Nucleus accumbens (tissue), 56 donors: Measurements from ENCODE around the gene LONP2.
"Not testable (repeated sequence)": the region's sequence is repeated elsewhere in the genome, so short reads cannot be mapped to it uniquely, and the experiment has no call there.

Source experiments
- DNase-seq, 56 donors: peaks; one replicate each; lab custom pipeline; 2025; lab: John Stamatoyannopoulos, UW

The LONP2 gene

DNA sequence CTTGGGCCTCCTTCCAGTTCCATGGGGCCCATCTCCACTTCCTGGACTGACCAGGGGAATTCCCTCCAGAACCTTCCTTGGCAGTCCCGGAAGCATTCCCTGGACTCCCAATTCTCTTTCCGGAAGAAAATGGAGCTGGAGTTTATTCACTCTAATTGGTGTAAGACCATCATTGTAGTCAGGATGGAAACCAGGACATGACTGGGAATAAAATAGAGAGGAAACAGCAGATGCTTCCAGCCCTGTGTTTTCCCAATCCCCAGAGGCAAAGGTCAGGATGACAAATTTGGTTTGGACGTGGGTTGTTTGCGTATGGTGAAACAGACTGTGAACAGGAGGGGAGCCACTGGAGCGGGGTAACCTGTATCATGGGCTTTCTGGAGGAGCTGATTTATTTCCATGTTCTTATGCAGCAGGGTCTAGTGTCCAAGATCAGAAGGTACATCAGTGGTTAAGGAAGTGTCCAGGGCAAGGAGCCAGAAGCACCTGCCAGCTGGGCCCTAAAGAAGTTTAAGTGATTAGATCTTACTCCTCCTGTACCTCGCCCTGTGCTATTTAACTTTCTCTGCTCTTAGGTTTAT is 8.5 kb upstream of the LONP2 start:
- DNase-seq: no peak

DNA sequence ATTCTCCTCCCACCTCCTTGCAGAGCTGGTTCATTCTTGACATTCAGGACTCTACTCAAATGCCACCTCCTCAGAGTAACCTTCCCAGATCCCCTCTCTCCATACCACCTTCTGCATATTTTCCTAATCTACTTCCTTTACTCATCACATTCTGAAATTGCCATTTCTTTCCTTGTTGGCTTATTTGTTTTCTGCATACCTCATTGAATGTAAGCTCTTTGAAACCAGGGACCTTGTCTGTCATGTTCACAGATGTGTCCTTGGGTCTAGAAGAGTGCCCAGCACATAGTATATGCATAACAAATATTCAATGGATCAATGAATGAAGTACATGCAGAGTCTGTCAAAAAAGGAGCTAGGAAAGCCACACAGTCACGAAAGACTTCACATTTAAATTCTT is 7.8 kb upstream of the LONP2 start:
- DNase-seq: no peak

GRCh38 chr16:48240147-48240546 is 4.0 kb upstream of the LONP2 start:
- DNase-seq: not testable (repeated sequence)

GRCh38 chr16:48244863-48245195 is 729 bp downstream of the LONP2 start:
- no peak for DNase-seq

GRCh38 chr16:48246066-48246465 is 2.0 kb downstream of the LONP2 start:
- DNase-seq: no peak

GRCh38 chr16:48247311-48247710 is 3.2 kb downstream of the LONP2 start, which contains the start of gene ABCC11:
ABCC11 (minus strand) TSS chr16:48247539; CDS start chr16:48231921, 15,618 bp downstream.
- no peak for DNase-seq

DNA sequence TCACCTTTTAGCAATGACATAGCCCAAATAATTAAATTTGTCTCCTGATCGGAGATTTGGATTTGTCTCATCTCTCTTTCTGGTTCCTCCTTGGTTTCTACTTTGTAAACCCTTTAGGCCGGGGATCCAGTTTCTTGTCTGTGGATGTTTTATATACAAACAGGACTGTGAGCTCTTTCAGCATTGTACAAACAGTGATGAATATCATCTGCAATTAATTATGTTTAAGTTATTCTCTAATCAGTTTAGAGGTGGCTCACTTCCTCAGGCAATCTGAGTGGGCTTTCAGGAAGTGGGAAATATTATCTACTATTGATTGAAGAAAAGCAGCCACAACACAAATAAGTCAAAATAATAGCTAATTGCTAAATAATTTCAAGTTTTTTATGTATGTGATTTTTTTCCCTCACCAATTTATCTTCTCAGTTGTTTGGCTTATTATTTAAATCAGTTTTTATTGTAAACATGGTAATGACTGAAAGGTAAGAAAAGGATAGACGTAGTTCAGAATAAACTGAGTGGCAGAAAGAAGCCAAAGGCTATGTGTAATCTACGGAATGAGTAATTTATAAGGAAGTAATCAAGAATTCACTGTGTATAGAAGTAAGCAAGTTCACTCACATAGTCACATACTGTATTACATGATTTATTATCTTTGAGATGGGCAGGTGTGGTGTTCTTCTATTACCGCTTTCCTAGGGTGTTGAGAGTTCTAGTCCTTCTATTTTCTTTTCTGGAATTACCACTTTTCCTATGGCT is 6.6 kb downstream of the LONP2 start:
- DNase-seq: no peak

DNA sequence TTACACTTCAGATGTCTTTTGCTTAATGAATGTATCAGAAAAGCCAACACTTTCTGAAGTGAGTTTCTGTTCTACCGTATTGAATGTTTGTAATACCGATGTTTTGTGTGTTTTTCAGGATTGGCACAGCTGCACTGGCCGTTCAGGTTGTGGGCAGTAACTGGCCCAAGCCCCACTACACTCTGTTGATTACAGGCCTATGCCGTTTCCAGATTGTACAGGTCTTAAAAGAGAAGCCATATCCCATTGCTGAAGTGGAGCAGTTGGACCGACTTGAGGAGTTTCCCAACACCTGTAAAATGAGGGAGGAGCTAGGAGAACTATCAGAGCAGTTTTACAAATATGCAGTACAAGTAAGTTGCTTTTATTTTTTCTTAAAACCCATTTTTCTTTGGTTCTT is 7.9 kb downstream of the LONP2 start:
- no peak for DNase-seq

GRCh38 chr16:48256579-48257177 is 12.6 kb downstream of the LONP2 start:
- no peak for DNase-seq

GRCh38 chr16:48261569-48261968 is 17.5 kb downstream of the LONP2 start:
- DNase-seq: no peak

- DNase-seq: no peak
Observed at GRCh38 chr16:48262631-48263030, 18.5 kb downstream of the LONP2 start.

DNA sequence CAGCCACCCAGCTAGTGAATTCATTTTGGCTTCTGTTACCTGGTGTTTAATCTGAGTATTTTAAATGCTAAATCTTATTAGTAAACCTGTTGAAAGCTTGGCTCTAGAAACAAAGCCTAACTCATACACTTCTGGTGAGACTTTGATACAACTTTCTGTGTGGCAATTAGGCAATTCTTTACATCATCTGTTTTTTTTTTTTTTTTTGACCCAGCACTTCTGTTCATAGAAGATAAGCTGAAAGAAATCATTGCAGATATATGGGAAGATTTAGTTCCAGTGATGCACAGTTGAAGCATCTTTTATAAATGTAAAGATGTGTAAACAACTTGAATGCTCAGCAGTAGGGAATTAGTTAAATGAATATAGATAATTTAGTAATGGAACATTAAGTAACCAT is 24.9 kb downstream of the LONP2 start:
- DNase-seq: no peak

DNA sequence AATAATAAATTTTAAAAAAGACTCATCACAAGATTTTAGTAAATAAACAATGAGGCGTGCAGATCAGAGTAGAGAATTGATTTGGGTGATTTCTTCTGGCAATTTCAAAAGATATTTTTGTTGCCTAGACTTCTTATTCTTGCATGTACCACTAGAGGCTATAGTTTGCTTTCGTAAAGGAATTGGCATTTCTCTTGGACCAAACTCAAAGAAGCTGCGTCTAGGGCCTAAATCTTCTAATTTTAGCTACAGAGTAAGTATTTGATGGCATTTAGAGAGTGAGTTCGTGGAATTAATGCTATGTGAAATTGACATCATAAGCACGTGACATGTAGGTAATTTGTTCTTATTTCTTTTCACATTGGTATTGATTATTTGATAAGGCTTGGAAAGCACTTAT is 27.6 kb downstream of the LONP2 start:
- DNase-seq: no peak

- peak in 33 of 56 donors; percentile 8 to 72 (median 31) for DNase-seq
Observed at GRCh38 chr16:48272837-48273421, 28.8 kb downstream of the LONP2 start.

DNA sequence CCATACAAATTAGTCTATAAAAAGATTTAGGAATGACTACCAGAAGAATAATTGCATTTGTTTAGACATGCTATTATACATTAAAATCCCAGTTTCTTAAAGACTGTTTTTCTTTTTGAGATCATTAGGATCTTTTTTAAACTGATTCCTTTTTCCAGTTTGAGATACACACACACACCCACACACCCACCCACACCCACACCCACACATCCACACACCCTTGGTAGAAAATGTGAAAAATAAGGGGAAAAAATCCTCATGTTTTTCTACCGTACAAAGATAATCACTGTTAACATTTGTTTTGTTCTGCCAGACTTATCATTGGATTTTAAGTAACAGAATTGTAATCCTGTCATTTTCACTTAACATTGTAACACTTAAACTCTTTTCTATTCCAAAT is 30.4 kb downstream of the LONP2 start:
- DNase-seq: peak in 3 of 56 donors; percentile 6 to 23 (median 12)

DNA sequence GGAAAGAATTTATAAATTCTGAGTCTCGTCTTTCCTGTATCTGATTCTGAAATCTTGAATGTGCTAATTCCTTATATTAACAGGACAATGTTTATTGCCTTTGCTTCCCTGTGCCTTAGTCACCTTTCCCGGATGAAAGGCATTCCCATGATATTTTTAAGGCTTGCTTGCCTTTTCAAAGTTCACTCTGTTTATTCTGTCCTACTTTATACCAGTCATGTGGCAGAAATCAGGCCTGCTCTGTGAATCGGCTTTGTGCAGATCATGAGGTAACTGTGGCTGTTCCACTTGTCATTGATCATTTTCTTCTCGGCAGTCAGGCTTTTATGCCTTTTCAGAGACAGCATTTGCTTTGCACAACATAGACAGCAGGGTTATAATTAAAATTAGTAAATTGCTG is 32.0 kb downstream of the LONP2 start:
- peak in 27 of 56 donors; percentile 8 to 58 (median 22) for DNase-seq

GRCh38 chr16:48277158-48277557 is 33.1 kb downstream of the LONP2 start:
- peak in 30 of 56 donors; percentile 5 to 81 (median 38) for DNase-seq

- DNase-seq: no peak
Observed at GRCh38 chr16:48279199-48279598, 35.1 kb downstream of the LONP2 start.

GRCh38 chr16:48280546-48280945 is 36.4 kb downstream of the LONP2 start:
- no peak for DNase-seq

- no peak for DNase-seq
Observed at GRCh38 chr16:48282636-48283263, 38.6 kb downstream of the LONP2 start.

DNA sequence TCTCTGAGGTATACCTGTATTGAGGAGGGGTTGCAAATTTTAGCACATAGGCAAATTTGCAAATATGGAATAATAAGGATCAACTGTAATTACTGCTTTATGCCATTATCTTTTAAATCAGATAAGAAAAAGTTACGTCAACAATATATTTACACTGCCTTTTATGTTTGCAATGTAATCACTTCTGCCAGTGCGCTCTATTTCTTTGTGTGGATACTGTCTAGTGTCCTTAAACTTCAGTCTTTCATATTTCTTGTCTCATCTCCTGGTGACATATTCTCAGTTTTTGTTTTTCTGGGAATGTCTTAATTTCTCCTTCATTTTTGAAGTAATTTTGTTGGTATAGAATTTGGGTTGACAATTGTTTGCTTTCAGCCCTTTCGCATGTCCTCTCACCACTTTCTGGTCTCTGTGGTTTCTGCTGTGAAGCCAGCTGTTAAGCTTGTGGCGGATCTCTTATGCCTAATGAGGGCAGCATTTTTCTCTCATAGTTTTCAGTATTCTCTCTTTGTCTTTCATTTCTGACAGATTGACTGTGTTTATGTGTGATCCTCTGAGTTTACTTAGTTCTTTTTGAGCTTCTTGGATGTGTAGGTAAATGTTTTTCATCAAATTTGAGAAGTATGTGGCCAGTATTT is 40.8 kb downstream of the LONP2 start:
- DNase-seq: no peak
